ENCODE results near the gene MIA2. TPM values are rescaled to one million over a fixed set of nuclear protein-coding genes. Genes with fewer than 3 reads are reported as not detected.
A peak's percentile ranks its signal among the peaks of the same experiment; 100 is the strongest.
"Not testable (repeated sequence)": the region's sequence is repeated elsewhere in the genome, so short reads cannot be mapped to it uniquely, and the experiment has no call there.

Gene MIA2
- total and polyA plus RNA-seq, 2 donors, result 22.9 to 41.2 TPM

GRCh38 chr14:39229222-39229543 lies 4.5 kb upstream of the MIA2 start:
- WGBS, result 87% methylated on average over 1 of the region's 1 CpG
- H3K27me3 ChIP-seq (ENCODE audit: control insufficient read depth in 2 of 2, insufficient read depth in 1 of 2, low read length in 1 of 2), result no peaks in the 10 kb centered on the region
- peaks cover 0 to 2% of the 10 kb centered on the region in 2 donors for H3K4me1 ChIP-seq (ENCODE audit: control insufficient read depth in 2 of 2, insufficient read depth in 2 of 2, low read length in 2 of 2)
- no peak overlapping the region for H3K4me3 ChIP-seq (ENCODE audit: low read length in 2 of 2)
- H3K9me3 ChIP-seq (ENCODE audit: control insufficient read depth in 2 of 2, insufficient read depth in 1 of 2, low read length in 1 of 2), result no peaks in the 10 kb centered on the region
- no peak overlapping the region for H3K27ac ChIP-seq (ENCODE audit: low read depth in 1 of 2, low read length in 1 of 2)
- no peaks in the 10 kb centered on the region for H3K36me3 ChIP-seq (ENCODE audit: control insufficient read depth in 2 of 2, insufficient read depth in 2 of 2, low read length in 1 of 2)
- DNase-seq (ENCODE audit: low read depth in 6 of 9, low spot score in 9 of 9), result peak in 6 of 9 donors; percentile 4 to 57 (median 16)

- no peak overlapping the region for H3K27ac ChIP-seq (ENCODE audit: low read depth in 1 of 2, low read length in 1 of 2)
- H3K4me1 ChIP-seq (ENCODE audit: control insufficient read depth in 2 of 2, insufficient read depth in 2 of 2, low read length in 2 of 2), result peaks cover 0 to 2% of the 10 kb centered on the region in 2 donors
- DNase-seq (ENCODE audit: low read depth in 6 of 9, low spot score in 9 of 9), result no peak
- WGBS, result 97% methylated on average over 3 of the region's 3 CpGs
- H3K36me3 ChIP-seq (ENCODE audit: control insufficient read depth in 2 of 2, insufficient read depth in 2 of 2, low read length in 1 of 2), result no peaks in the 10 kb centered on the region
- H3K9me3 ChIP-seq (ENCODE audit: control insufficient read depth in 2 of 2, insufficient read depth in 1 of 2, low read length in 1 of 2), result no peaks in the 10 kb centered on the region
- H3K27me3 ChIP-seq (ENCODE audit: control insufficient read depth in 2 of 2, insufficient read depth in 1 of 2, low read length in 1 of 2), result no peaks in the 10 kb centered on the region
- H3K4me3 ChIP-seq (ENCODE audit: low read length in 2 of 2), result no peak overlapping the region
Measured at GRCh38 chr14:39229601-39230110, 4.1 kb upstream of the MIA2 start.

GRCh38 chr14:39230416-39231035 lies 3.2 kb upstream of the MIA2 start:
- WGBS, result 97% methylated on average over 5 of the region's 5 CpGs

GRCh38 chr14:39231751-39232553 lies 1.8 kb upstream of the MIA2 start:
- not testable (repeated sequence) for H3K9me3 ChIP-seq (ENCODE audit: control insufficient read depth in 2 of 2, insufficient read depth in 1 of 2, low read length in 1 of 2); H3K27ac ChIP-seq (ENCODE audit: low read depth in 1 of 2, low read length in 1 of 2); H3K4me1 ChIP-seq (ENCODE audit: control insufficient read depth in 2 of 2, insufficient read depth in 2 of 2, low read length in 2 of 2); H3K27me3 ChIP-seq (ENCODE audit: control insufficient read depth in 2 of 2, insufficient read depth in 1 of 2, low read length in 1 of 2); H3K4me3 ChIP-seq (ENCODE audit: low read length in 2 of 2); H3K36me3 ChIP-seq (ENCODE audit: control insufficient read depth in 2 of 2, insufficient read depth in 2 of 2, low read length in 1 of 2)
- peak in 7 of 9 donors; percentile 8 to 64 (median 24) for DNase-seq (ENCODE audit: low read depth in 6 of 9, low spot score in 9 of 9)
- WGBS, result 89% methylated on average over 11 of the region's 11 CpGs

More at GRCh38 chr14:39230416-39231035, 3.2 kb upstream of the MIA2 start:
- H3K9me3 ChIP-seq (ENCODE audit: control insufficient read depth in 2 of 2, insufficient read depth in 1 of 2, low read length in 1 of 2), result no peaks in the 10 kb centered on the region
- no peaks in the 10 kb centered on the region for H3K36me3 ChIP-seq (ENCODE audit: control insufficient read depth in 2 of 2, insufficient read depth in 2 of 2, low read length in 1 of 2)
- no peaks in the 10 kb centered on the region for H3K27me3 ChIP-seq (ENCODE audit: control insufficient read depth in 2 of 2, insufficient read depth in 1 of 2, low read length in 1 of 2)
- peaks cover 0 to 2% of the 10 kb centered on the region in 2 donors for H3K4me1 ChIP-seq (ENCODE audit: control insufficient read depth in 2 of 2, insufficient read depth in 2 of 2, low read length in 2 of 2)
- H3K27ac ChIP-seq (ENCODE audit: low read depth in 1 of 2, low read length in 1 of 2), result no peak overlapping the region
- no peak for DNase-seq (ENCODE audit: low read depth in 6 of 9, low spot score in 9 of 9)
- H3K4me3 ChIP-seq (ENCODE audit: low read length in 2 of 2), result no peak overlapping the region

GRCh38 chr14:39232554-39233415 lies 930 bp upstream of the MIA2 start:
- DNase-seq (ENCODE audit: low read depth in 6 of 9, low spot score in 9 of 9), result no peak
- no peak overlapping the region for H3K27ac ChIP-seq (ENCODE audit: low read depth in 1 of 2, low read length in 1 of 2)

GRCh38 chr14:39234986-39235385 lies 1.3 kb downstream of the MIA2 start:
- H3K27ac ChIP-seq (ENCODE audit: low read depth in 1 of 2, low read length in 1 of 2); H3K4me1 ChIP-seq (ENCODE audit: control insufficient read depth in 2 of 2, insufficient read depth in 2 of 2, low read length in 2 of 2); H3K36me3 ChIP-seq (ENCODE audit: control insufficient read depth in 2 of 2, insufficient read depth in 2 of 2, low read length in 1 of 2); H3K9me3 ChIP-seq (ENCODE audit: control insufficient read depth in 2 of 2, insufficient read depth in 1 of 2, low read length in 1 of 2); H3K27me3 ChIP-seq (ENCODE audit: control insufficient read depth in 2 of 2, insufficient read depth in 1 of 2, low read length in 1 of 2); DNase-seq (ENCODE audit: low read depth in 6 of 9, low spot score in 9 of 9); H3K4me3 ChIP-seq (ENCODE audit: low read length in 2 of 2): not testable (repeated sequence)
- WGBS, result 86% methylated on average over 5 of the region's 5 CpGs

More at GRCh38 chr14:39232554-39233415, 930 bp upstream of the MIA2 start:
- 77% methylated on average over 12 of the region's 12 CpGs for WGBS
- H3K4me3 ChIP-seq (ENCODE audit: low read length in 2 of 2), result no peak overlapping the region
- no peaks in the 10 kb centered on the region for H3K27me3 ChIP-seq (ENCODE audit: control insufficient read depth in 2 of 2, insufficient read depth in 1 of 2, low read length in 1 of 2)
- H3K9me3 ChIP-seq (ENCODE audit: control insufficient read depth in 2 of 2, insufficient read depth in 1 of 2, low read length in 1 of 2), result no peaks in the 10 kb centered on the region
- no peaks in the 10 kb centered on the region for H3K36me3 ChIP-seq (ENCODE audit: control insufficient read depth in 2 of 2, insufficient read depth in 2 of 2, low read length in 1 of 2)
- peaks cover 0 to 2% of the 10 kb centered on the region in 2 donors for H3K4me1 ChIP-seq (ENCODE audit: control insufficient read depth in 2 of 2, insufficient read depth in 2 of 2, low read length in 2 of 2)

GRCh38 chr14:39235466-39235865 lies 1.8 kb downstream of the MIA2 start:
- H3K9me3 ChIP-seq (ENCODE audit: control insufficient read depth in 2 of 2, insufficient read depth in 1 of 2, low read length in 1 of 2); H3K36me3 ChIP-seq (ENCODE audit: control insufficient read depth in 2 of 2, insufficient read depth in 2 of 2, low read length in 1 of 2); H3K4me3 ChIP-seq (ENCODE audit: low read length in 2 of 2); H3K27ac ChIP-seq (ENCODE audit: low read depth in 1 of 2, low read length in 1 of 2); H3K4me1 ChIP-seq (ENCODE audit: control insufficient read depth in 2 of 2, insufficient read depth in 2 of 2, low read length in 2 of 2); DNase-seq (ENCODE audit: low read depth in 6 of 9, low spot score in 9 of 9); H3K27me3 ChIP-seq (ENCODE audit: control insufficient read depth in 2 of 2, insufficient read depth in 1 of 2, low read length in 1 of 2): not testable (repeated sequence)

GRCh38 chr14:39240769-39241168 lies 7.1 kb downstream of the MIA2 start:
- Histone ChIP-seq H3K4me3 (ENCODE audit: low read length in 2 of 2) (no peak overlapping the region), H3K4me1 (ENCODE audit: control insufficient read depth in 2 of 2, insufficient read depth in 2 of 2, low read length in 2 of 2) (no peaks in the 10 kb centered on the region), H3K27ac (ENCODE audit: low read depth in 1 of 2, low read length in 1 of 2) (no peak overlapping the region), H3K36me3 (ENCODE audit: control insufficient read depth in 2 of 2, insufficient read depth in 2 of 2, low read length in 1 of 2) (no peaks in the 10 kb centered on the region), H3K27me3 (ENCODE audit: control insufficient read depth in 2 of 2, insufficient read depth in 1 of 2, low read length in 1 of 2) (no peaks in the 10 kb centered on the region), H3K9me3 (ENCODE audit: control insufficient read depth in 2 of 2, insufficient read depth in 1 of 2, low read length in 1 of 2) (no peaks in the 10 kb centered on the region)
- no peak for DNase-seq (ENCODE audit: low read depth in 6 of 9, low spot score in 9 of 9)
- WGBS, result 99% methylated on average over 1 of the region's 1 CpG

GRCh38 chr14:39241637-39242036 lies 7.9 kb downstream of the MIA2 start:
- no peak overlapping the region for H3K4me3 ChIP-seq (ENCODE audit: low read length in 2 of 2)
- DNase-seq (ENCODE audit: low read depth in 6 of 9, low spot score in 9 of 9), result no peak

More at GRCh38 chr14:39241637-39242036, 7.9 kb downstream of the MIA2 start:
- 96% methylated on average over 1 of the region's 1 CpG for WGBS
- no peaks in the 10 kb centered on the region for H3K27me3 ChIP-seq (ENCODE audit: control insufficient read depth in 2 of 2, insufficient read depth in 1 of 2, low read length in 1 of 2)
- no peaks in the 10 kb centered on the region for H3K9me3 ChIP-seq (ENCODE audit: control insufficient read depth in 2 of 2, insufficient read depth in 1 of 2, low read length in 1 of 2)
- H3K36me3 ChIP-seq (ENCODE audit: control insufficient read depth in 2 of 2, insufficient read depth in 2 of 2, low read length in 1 of 2), result no peaks in the 10 kb centered on the region
- no peak overlapping the region for H3K27ac ChIP-seq (ENCODE audit: low read depth in 1 of 2, low read length in 1 of 2)
- H3K4me1 ChIP-seq (ENCODE audit: control insufficient read depth in 2 of 2, insufficient read depth in 2 of 2, low read length in 2 of 2), result no peaks in the 10 kb centered on the region

Data from thymus (tissue), 11 donors.